Breast epithelium (tissue), 4 donors: ENCODE results near the gene MYRF. TPM values are rescaled to one million over a fixed set of nuclear protein-coding genes. Genes with fewer than 3 reads are reported as not detected.

Experiments used
- DNase-seq, 2 donors: peaks; one replicate each; pipeline ENCODE4 v3.0.0-alpha.2; 2019; ENCODE audit warnings: low spot score in 2 of 2
- H3K27ac ChIP-seq, 2 donors: fragments of 200-600 bp; sonication (generic) in 1 of 2; one replicate each; pipeline ENCODE4 v1.5.1; 2016 to 2019; ENCODE audit warnings: mild to moderate bottlenecking in 1 of 2
- H3K27me3 ChIP-seq, 2 donors: fragments of 200-600 bp; sonication (generic) in 1 of 2; one replicate each; pipeline versions ENCODE4 v1.5.1 to v1.6.0; 2017 to 2019; ENCODE audit warnings: control low read depth in 1 of 2, mild to moderate bottlenecking in 1 of 2
- H3K36me3 ChIP-seq: fragments of 200-600 bp; one replicate; pipeline ENCODE4 v1.5.1; 2019
- H3K4me1 ChIP-seq, 2 donors: fragments of 200-600 bp; sonication (generic); one replicate each; pipeline ENCODE4 v1.5.1; 2016 to 2019; ENCODE audit warnings: control low read depth in 1 of 2
- H3K4me3 ChIP-seq, 3 donors: fragments of 200-600 bp; sonication (generic); 1 replicate in 2 of 3; 2 replicates in 1 of 3; pipeline ENCODE4 v1.5.1; 2016 to 2019; ENCODE audit warnings: mild to moderate bottlenecking in 3 of 3, moderate library complexity in 2 of 3
- H3K9me3 ChIP-seq, 2 donors: fragments of 200-600 bp; sonication (generic) in 1 of 2; one replicate each; pipeline ENCODE4 v1.5.1; 2016 to 2019; ENCODE audit warnings: control low read depth in 1 of 2
- POLR2A ChIP-seq: fragments of 450-650 bp; IDR thresholded peaks from one replicate; pipeline ENCODE4 v1.6.1; 2016; ENCODE audit warnings: antibody characterized with exemption, mild to moderate bottlenecking, moderate library complexity
- POLR2AphosphoS5 ChIP-seq, 3 donors: sonication (generic); formaldehyde crosslinking; IDR thresholded peaks; one replicate each; pipeline ENCODE4 v1.6.1; 2017; ENCODE audit warnings: antibody characterized with exemption in 3 of 3
- intact Hi-C: fragments of 100-400 bp; cut with DNase I; formaldehyde crosslinking; loops from one replicate; pipeline ENCODE4 v1.15.1; 2023; ENCODE audit warnings: low total_unique reads
- total RNA-seq, 3 donors: library from RNA; depleted of rRNA; stranded (reverse); fragments of >200 nt; gene quantifications; one replicate each; pipeline ENCODE4 v1.1.0, GENCODE V29; 2016
- TF ChIP-seq, protein P1 (sequence below), 3 donors: fragments of 450-650 bp; IDR thresholded peaks; one replicate each; pipeline ENCODE4 v1.5.1; 2016 to 2017; ENCODE audit warnings: antibody characterized with exemption in 3 of 3, mild to moderate bottlenecking in 3 of 3, moderate library complexity in 3 of 3

MYRF gene
- total RNA-seq, 3 donors from 2014 or later, result 0.32 to 6.9 (median 0.66) TPM

- Histone ChIP-seq H3K4me1 (no peaks in the 10 kb centered on the region), H3K9me3 (no peaks in the 10 kb centered on the region), H3K4me3 (no peak overlapping the region), H3K27ac (no peak overlapping the region), H3K27me3 (no peaks in the 10 kb centered on the region), H3K36me3 (no peaks in the 10 kb centered on the region)
- intact Hi-C loops, result loop anchor here (10.0 kb wide), 1 partner anchor 290 kb away; no protein-coding TSS in a partner anchor
- DNase-seq, result no peak
- TF ChIP-seq POLR2AphosphoS5 (IDR thresholded peaks at IDR 0.05) (no peak), POLR2A (no peak)
- TF ChIP-seq, protein P1, sequence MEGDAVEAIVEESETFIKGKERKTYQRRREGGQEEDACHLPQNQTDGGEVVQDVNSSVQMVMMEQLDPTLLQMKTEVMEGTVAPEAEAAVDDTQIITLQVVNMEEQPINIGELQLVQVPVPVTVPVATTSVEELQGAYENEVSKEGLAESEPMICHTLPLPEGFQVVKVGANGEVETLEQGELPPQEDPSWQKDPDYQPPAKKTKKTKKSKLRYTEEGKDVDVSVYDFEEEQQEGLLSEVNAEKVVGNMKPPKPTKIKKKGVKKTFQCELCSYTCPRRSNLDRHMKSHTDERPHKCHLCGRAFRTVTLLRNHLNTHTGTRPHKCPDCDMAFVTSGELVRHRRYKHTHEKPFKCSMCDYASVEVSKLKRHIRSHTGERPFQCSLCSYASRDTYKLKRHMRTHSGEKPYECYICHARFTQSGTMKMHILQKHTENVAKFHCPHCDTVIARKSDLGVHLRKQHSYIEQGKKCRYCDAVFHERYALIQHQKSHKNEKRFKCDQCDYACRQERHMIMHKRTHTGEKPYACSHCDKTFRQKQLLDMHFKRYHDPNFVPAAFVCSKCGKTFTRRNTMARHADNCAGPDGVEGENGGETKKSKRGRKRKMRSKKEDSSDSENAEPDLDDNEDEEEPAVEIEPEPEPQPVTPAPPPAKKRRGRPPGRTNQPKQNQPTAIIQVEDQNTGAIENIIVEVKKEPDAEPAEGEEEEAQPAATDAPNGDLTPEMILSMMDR (IDR thresholded peaks at IDR 0.05), result no peak
These were observed 42.1 kb downstream of the MYRF start for GRCh38 chr11:61794579-61794978.

- no peak overlapping the region for H3K4me3 ChIP-seq
- intact Hi-C loops, result loop anchor here (10.0 kb wide), 1 partner anchor 289 kb away; no protein-coding TSS in a partner anchor
- no peak overlapping the region for H3K27ac ChIP-seq
- no peaks in the 10 kb centered on the region for H3K4me1 ChIP-seq
- no peak for DNase-seq
- H3K9me3 ChIP-seq, result no peaks in the 10 kb centered on the region
- H3K27me3 ChIP-seq, result no peaks in the 10 kb centered on the region
- no peak for TF ChIP-seq POLR2A
- TF ChIP-seq, protein P1 (IDR thresholded peaks at IDR 0.05), result no peak
- no peak for TF ChIP-seq POLR2AphosphoS5 (IDR thresholded peaks at IDR 0.05)
- no peaks in the 10 kb centered on the region for H3K36me3 ChIP-seq
These were observed 43.0 kb downstream of the MYRF start for GRCh38 chr11:61795459-61795858.

DNA sequence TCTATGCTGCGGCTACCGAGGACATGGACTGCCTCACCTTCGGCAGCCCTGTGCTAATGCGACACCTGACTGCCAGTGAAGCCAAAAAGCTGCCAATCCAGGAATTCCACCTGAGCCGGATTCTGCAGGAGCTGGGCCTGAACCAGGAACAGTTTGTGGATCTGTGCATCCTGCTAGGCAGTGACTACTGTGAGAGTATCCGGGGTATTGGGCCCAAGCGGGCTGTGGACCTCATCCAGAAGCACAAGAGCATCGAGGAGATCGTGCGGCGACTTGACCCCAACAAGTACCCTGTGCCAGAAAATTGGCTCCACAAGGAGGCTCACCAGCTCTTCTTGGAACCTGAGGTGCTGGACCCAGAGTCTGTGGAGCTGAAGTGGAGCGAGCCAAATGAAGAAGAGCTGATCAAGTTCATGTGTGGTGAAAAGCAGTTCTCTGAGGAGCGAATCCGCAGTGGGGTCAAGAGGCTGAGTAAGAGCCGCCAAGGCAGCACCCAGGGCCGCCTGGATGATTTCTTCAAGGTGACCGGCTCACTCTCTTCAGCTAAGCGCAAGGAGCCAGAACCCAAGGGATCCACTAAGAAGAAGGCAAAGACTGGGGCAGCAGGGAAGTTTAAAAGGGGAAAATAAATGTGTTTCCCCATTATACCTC is 43.6 kb downstream of the MYRF start:
- intact Hi-C loops, result loop anchor here (10.0 kb wide), 1 partner anchor 289 kb away; no protein-coding TSS in a partner anchor
- Histone ChIP-seq H3K27ac (no peak overlapping the region), H3K4me1 (no peaks in the 10 kb centered on the region), H3K4me3 (no peak overlapping the region), H3K9me3 (no peaks in the 10 kb centered on the region), H3K27me3 (no peaks in the 10 kb centered on the region), H3K36me3 (no peaks in the 10 kb centered on the region)
- DNase-seq, result no peak
- no peak for TF ChIP-seq POLR2A
- TF ChIP-seq, protein P1 (IDR thresholded peaks at IDR 0.05), result no peak
- no peak for TF ChIP-seq POLR2AphosphoS5 (IDR thresholded peaks at IDR 0.05)

- DNase-seq, result peak; percentile 71 to 79
- TF ChIP-seq POLR2A, result no peak
- TF ChIP-seq, protein P1 (IDR thresholded peaks at IDR 0.05), result peak; percentile 57 to 88 (median 86)
- intact Hi-C loops, result loop anchor here (10.0 kb wide), 1 partner anchor 287 kb away; no protein-coding TSS in a partner anchor
These were observed 45.0 kb downstream of the MYRF start for GRCh38 chr11:61797263-61797944.

More at GRCh38 chr11:61797263-61797944, 45.0 kb downstream of the MYRF start:
- Histone ChIP-seq H3K4me1 (no peaks in the 10 kb centered on the region), H3K27ac (peak overlapping the region; percentile 2 to 8), H3K9me3 (no peaks in the 10 kb centered on the region), H3K36me3 (no peaks in the 10 kb centered on the region), H3K27me3 (no peaks in the 10 kb centered on the region), H3K4me3 (no peak overlapping the region)
